Progenitor cell of endocrine pancreas (in vitro differentiated cells): ENCODE results near the gene CCL11. TPM values are rescaled to one million over a fixed set of nuclear protein-coding genes. Genes with fewer than 3 reads are reported as not detected.

Experiments used
- DNase-seq: peaks from one replicate; pipeline ENCODE4 v3.0.0; 2021; ENCODE audit warnings: low spot score; ENCODE audit not compliant: unreplicated experiment
- H3K27ac Mint-ChIP-seq: 2 replicates; pipeline ENCODE4 v1.8.0; 2021; ENCODE audit warnings: mild to moderate bottlenecking, moderate library complexity, mixed read lengths
- H3K27me3 Mint-ChIP-seq: 2 replicates; pipeline ENCODE4 v1.8.0; 2021; ENCODE audit warnings: mixed read lengths
- H3K36me3 Mint-ChIP-seq: 2 replicates; pipeline ENCODE4 v1.8.0; 2022; ENCODE audit warnings: mixed read lengths; ENCODE audit not compliant: insufficient read depth
- H3K4me1 Mint-ChIP-seq: 2 replicates; pipeline ENCODE4 v1.8.0; 2021; ENCODE audit warnings: low read depth, mixed read lengths
- H3K4me3 Mint-ChIP-seq: 2 replicates; pipeline ENCODE4 v1.8.0; 2021; ENCODE audit warnings: low read depth, mild to moderate bottlenecking, moderate library complexity, mixed read lengths
- H3K9me3 Mint-ChIP-seq: 2 replicates; pipeline ENCODE4 v1.8.0; 2021; ENCODE audit warnings: low read depth, mixed read lengths
- total RNA-seq: library from RNA; stranded (reverse); gene quantifications from 2 replicates; pipeline ENCODE4 v1.2.1, GENCODE V29; 2021
- TF ChIP-seq, protein P1 (sequence below): fragments of 200-600 bp; sonication (generic); IDR thresholded peaks from one replicate; pipeline ENCODE4 v1.5.0; 2021; ENCODE audit warnings: antibody characterized with exemption, mild to moderate bottlenecking; ENCODE audit not compliant: unreplicated experiment

CCL11 gene
- total RNA-seq, 1 donor from 2014 or later, result not detected

DNA sequence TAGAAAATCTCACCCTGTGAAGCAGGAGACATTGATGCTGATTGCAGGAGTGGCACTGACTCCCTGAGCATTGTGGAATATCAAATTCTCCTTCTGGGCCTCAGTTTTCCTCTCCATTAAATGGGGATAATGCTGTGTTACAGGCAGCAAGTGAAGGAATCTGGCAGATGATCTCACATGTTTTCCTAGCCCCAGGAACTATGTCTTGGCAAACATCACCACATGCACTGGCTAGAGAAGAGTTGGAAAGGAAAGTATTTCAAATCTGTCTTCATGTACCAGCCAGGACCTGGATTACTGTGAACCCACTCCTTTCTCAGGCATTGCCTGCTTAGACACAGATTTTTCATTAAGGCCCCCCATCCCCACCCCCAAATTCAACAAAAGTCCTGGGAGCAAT is 20.1 kb downstream of the CCL11 start:
- TF ChIP-seq, protein P1, sequence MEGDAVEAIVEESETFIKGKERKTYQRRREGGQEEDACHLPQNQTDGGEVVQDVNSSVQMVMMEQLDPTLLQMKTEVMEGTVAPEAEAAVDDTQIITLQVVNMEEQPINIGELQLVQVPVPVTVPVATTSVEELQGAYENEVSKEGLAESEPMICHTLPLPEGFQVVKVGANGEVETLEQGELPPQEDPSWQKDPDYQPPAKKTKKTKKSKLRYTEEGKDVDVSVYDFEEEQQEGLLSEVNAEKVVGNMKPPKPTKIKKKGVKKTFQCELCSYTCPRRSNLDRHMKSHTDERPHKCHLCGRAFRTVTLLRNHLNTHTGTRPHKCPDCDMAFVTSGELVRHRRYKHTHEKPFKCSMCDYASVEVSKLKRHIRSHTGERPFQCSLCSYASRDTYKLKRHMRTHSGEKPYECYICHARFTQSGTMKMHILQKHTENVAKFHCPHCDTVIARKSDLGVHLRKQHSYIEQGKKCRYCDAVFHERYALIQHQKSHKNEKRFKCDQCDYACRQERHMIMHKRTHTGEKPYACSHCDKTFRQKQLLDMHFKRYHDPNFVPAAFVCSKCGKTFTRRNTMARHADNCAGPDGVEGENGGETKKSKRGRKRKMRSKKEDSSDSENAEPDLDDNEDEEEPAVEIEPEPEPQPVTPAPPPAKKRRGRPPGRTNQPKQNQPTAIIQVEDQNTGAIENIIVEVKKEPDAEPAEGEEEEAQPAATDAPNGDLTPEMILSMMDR, result no peak
- no peaks in the 10 kb centered on the region for H3K36me3 Mint-ChIP-seq
- no peak overlapping the region for H3K27ac Mint-ChIP-seq
- no peaks in the 10 kb centered on the region for H3K4me1 Mint-ChIP-seq
- H3K27me3 Mint-ChIP-seq, result peaks cover 4% of the 10 kb centered on the region
- DNase-seq, result no peak
- no peak overlapping the region for H3K4me3 Mint-ChIP-seq
- H3K9me3 Mint-ChIP-seq, result no peaks in the 10 kb centered on the region

DNA sequence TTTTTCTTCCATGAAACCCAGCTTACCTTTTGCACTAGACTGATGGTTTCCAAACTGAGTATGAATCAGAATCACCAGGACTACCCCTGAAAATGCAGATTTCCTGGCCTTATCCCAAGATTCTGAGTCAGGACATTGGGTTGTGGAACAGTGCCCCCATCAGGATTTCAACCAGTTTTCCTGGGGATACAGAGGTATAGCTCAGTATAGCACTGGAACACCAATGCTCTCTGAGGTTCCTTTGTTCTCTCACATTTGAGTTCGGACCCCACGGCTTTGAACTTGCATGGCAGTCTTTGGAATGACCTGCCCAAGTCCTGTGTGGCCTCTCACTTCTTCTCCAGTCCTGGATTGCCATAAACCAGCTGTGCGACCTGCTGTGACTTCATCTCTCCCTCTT is 20.9 kb downstream of the CCL11 start:
- Mint-ChIP-seq H3K4me3 (no peak overlapping the region), H3K4me1 (no peaks in the 10 kb centered on the region), H3K27me3 (peaks cover 4% of the 10 kb centered on the region), H3K9me3 (no peaks in the 10 kb centered on the region), H3K27ac (no peak overlapping the region), H3K36me3 (no peaks in the 10 kb centered on the region)
- TF ChIP-seq, protein P1, result no peak
- DNase-seq, result no peak

DNA sequence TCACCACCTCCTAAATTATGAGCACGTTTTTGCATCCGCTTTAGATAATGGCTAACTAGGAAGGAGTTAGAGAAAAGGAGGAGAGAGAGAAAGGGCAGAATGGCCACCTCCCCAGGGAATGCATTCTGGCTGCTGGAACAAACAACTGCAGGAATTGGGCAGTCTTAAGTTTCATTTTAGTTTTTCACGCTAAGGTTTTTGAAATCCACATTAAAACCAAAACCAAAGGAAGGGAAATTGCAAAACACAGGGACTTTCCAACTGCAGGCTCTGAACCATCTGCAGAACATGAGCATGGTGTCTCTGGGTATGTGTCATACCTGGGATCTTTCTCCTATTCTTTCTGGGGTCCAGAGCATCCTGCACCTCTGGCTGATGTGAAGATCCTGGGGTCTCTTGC is 21.6 kb downstream of the CCL11 start:
- H3K27ac Mint-ChIP-seq, result no peak overlapping the region
- no peaks in the 10 kb centered on the region for H3K9me3 Mint-ChIP-seq
- peaks cover 4% of the 10 kb centered on the region for H3K27me3 Mint-ChIP-seq
- no peak overlapping the region for H3K4me3 Mint-ChIP-seq
- no peak for DNase-seq
- no peaks in the 10 kb centered on the region for H3K4me1 Mint-ChIP-seq
- TF ChIP-seq, protein P1, result no peak
- H3K36me3 Mint-ChIP-seq, result no peaks in the 10 kb centered on the region

GRCh38 chr17:34308371-34308770 is 22.8 kb downstream of the CCL11 start:
- no peaks in the 10 kb centered on the region for H3K9me3 Mint-ChIP-seq
- H3K4me3 Mint-ChIP-seq, result no peak overlapping the region
- H3K27me3 Mint-ChIP-seq, result peaks cover 4% of the 10 kb centered on the region
- no peaks in the 10 kb centered on the region for H3K36me3 Mint-ChIP-seq
- TF ChIP-seq, protein P1, result no peak
- H3K4me1 Mint-ChIP-seq, result no peaks in the 10 kb centered on the region
- no peak overlapping the region for H3K27ac Mint-ChIP-seq
- no peak for DNase-seq

GRCh38 chr17:34311291-34311690 is 25.7 kb downstream of the CCL11 start:
- Mint-ChIP-seq H3K27ac (no peak overlapping the region), H3K36me3 (no peaks in the 10 kb centered on the region), H3K4me3 (no peak overlapping the region), H3K4me1 (no peaks in the 10 kb centered on the region), H3K9me3 (no peaks in the 10 kb centered on the region), H3K27me3 (peaks cover 7% of the 10 kb centered on the region)
- TF ChIP-seq, protein P1, result no peak
- no peak for DNase-seq
